Transverse colon (tissue), 3 donors: ENCODE data around the gene EP400.

Source experiments
- EP300 ChIP-seq: sonication (generic); formaldehyde crosslinking; IDR thresholded peaks from one replicate; pipeline ENCODE4 v1.6.1; 2017; ENCODE audit warnings: antibody characterized with exemption, low read depth
- TF ChIP-seq, protein P1 (sequence below), 5 experiments: fragments of 200-600 bp in 3 of 5; fragments of 450-650 bp in 2 of 5; sonication (generic) in 3 of 5; IDR thresholded peaks; 1 replicate in 2 of 5; 2 replicates in 3 of 5; pipeline ENCODE4 v1.5.1; 2016 to 2017; ENCODE audit warnings: antibody characterized with exemption in 5 of 5, inconsistent platforms in 3 of 5, mild to moderate bottlenecking in 2 of 5, moderate library complexity in 1 of 5

- TF ChIP-seq, protein P1, sequence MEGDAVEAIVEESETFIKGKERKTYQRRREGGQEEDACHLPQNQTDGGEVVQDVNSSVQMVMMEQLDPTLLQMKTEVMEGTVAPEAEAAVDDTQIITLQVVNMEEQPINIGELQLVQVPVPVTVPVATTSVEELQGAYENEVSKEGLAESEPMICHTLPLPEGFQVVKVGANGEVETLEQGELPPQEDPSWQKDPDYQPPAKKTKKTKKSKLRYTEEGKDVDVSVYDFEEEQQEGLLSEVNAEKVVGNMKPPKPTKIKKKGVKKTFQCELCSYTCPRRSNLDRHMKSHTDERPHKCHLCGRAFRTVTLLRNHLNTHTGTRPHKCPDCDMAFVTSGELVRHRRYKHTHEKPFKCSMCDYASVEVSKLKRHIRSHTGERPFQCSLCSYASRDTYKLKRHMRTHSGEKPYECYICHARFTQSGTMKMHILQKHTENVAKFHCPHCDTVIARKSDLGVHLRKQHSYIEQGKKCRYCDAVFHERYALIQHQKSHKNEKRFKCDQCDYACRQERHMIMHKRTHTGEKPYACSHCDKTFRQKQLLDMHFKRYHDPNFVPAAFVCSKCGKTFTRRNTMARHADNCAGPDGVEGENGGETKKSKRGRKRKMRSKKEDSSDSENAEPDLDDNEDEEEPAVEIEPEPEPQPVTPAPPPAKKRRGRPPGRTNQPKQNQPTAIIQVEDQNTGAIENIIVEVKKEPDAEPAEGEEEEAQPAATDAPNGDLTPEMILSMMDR (IDR thresholded peaks at IDR 0.05): no peak
- TF ChIP-seq EP300: no peak
Measured at GRCh38 chr12:132094269-132094891, 144.6 kb downstream of the EP400 start.
